GM12878 (cell line): Measurements from ENCODE around the gene MYCBPAP. TPM values are rescaled to one million over a fixed set of nuclear protein-coding genes. Genes with fewer than 3 reads are reported as not detected.
A peak's percentile ranks its signal among the peaks of the same experiment; 100 is the strongest.

Source experiments
- ATAC-seq: fragments of 200-7000 bp; cut with Tn5 transposase; 3 replicates; pipeline ENCODE4 v1.9.1; 2020; ENCODE audit warnings: mild to moderate bottlenecking, moderate library complexity
- BruUV-seq: library from RNA; stranded (reverse); fragments of 400-500 nt; replicated peaks from 2 replicates; lab custom pipeline; 2021; lab: Mats Ljungman, UMichigan
- CTCF ChIA-PET: fragments of 300-600 bp; sonication (Branson Sonifier 250); formaldehyde crosslinking; extraction: SDS; loops from one replicate; lab custom pipeline; 2021; ENCODE audit warnings: inconsistent platforms; lab: Yijun Ruan, JAX
- POLR2A ChIA-PET: fragments of 350-600 bp; formaldehyde crosslinking; extraction: SDS; loops from one replicate; lab custom pipeline; 2021; ENCODE audit warnings: inconsistent platforms; lab: Charles Lee
- RAD21 ChIA-PET: fragments of 300-600 bp; sonication (Branson Sonifier 250); formaldehyde crosslinking; loops from one replicate; lab custom pipeline; 2023; ENCODE audit warnings: antibody characterized with exemption; ENCODE audit not compliant: unreplicated experiment; lab: Charles Lee
- SMC1A ChIA-PET: fragments of 300-600 bp; sonication (Branson Sonifier 250); formaldehyde crosslinking; loops from one replicate; lab custom pipeline; 2023; ENCODE audit not compliant: unreplicated experiment, uncharacterized antibody; lab: Charles Lee
- DNase-seq: peaks from one replicate; pipeline ENCODE4 v3.0.0-alpha.2; 2011; ENCODE audit warnings: low read depth, low spot score
- FAIRE-seq: peaks from 3 replicates; lab custom pipeline; 2011; peaks lifted over from hg19 to GRCh38; lab: Jason Lieb, UNC
- H2AFZ ChIP-seq: 2 replicates; pipeline ENCODE4 v1.6.0; 2011; ENCODE audit warnings: low read depth, low read length, control low read depth; ENCODE audit not compliant: control insufficient read depth
- H3K27ac ChIP-seq: 2 replicates; pipeline ENCODE4 v1.5.1; 2011; ENCODE audit warnings: control low read depth; ENCODE audit not compliant: control insufficient read depth, insufficient read depth
- H3K27me3 ChIP-seq, 2 experiments: replicated peaks in 1 of 2; 2 replicates each; pipeline versions ENCODE4 v1.6.0 to v1.6.1; 2011; ENCODE audit warnings: low read length in 1 of 2; ENCODE audit not compliant: control insufficient read depth in 2 of 2, insufficient read depth in 2 of 2
- H3K36me3 ChIP-seq, 2 experiments: 2 replicates each; pipeline ENCODE4 v1.5.1; 2011; ENCODE audit warnings: low read length in 1 of 2; ENCODE audit not compliant: control insufficient read depth in 2 of 2, insufficient read depth in 2 of 2
- H3K4me1 ChIP-seq: 2 replicates; pipeline ENCODE4 v1.6.1; 2011; ENCODE audit warnings: mild to moderate bottlenecking, low read length, moderate library complexity, mixed read lengths; ENCODE audit not compliant: control insufficient read depth, insufficient read depth
- H3K4me2 ChIP-seq: 2 replicates; pipeline ENCODE4 v1.6.0; 2011; ENCODE audit warnings: control low read depth; ENCODE audit not compliant: control insufficient read depth, insufficient read depth
- H3K4me3 ChIP-seq: fragments of 200-600 bp; sonication (generic); 2 replicates; pipeline ENCODE4 v1.5.1; 2016
- H3K79me2 ChIP-seq: 2 replicates; pipeline ENCODE4 v1.6.0; 2011; ENCODE audit warnings: low read length; ENCODE audit not compliant: control insufficient read depth, insufficient read depth
- H3K9ac ChIP-seq: 2 replicates; pipeline ENCODE4 v1.8.0; 2011; ENCODE audit warnings: low read length, control low read depth, mixed read lengths; ENCODE audit not compliant: control insufficient read depth, insufficient read depth
- H3K9me3 ChIP-seq: replicated peaks from 3 replicates; pipeline ENCODE4 v1.5.1; 2011; ENCODE audit warnings: mild to moderate bottlenecking, low read length; ENCODE audit not compliant: control insufficient read depth, insufficient read depth
- H4K20me1 ChIP-seq: 2 replicates; pipeline ENCODE4 v1.6.0; 2011; ENCODE audit not compliant: control insufficient read depth, insufficient read depth
- CEBPB ChIP-seq, 2 experiments: fragments of 150-350 bp in 1 of 2; IDR thresholded peaks; 2 replicates each; pipeline ENCODE4 v1.6.1; 2012 to 2014; ENCODE audit warnings: low read depth in 2 of 2, low read length in 2 of 2, borderline replicate concordance in 1 of 2, inconsistent platforms in 1 of 2
- MXI1 ChIP-seq: fragments of 150-350 bp; IDR thresholded peaks from 2 replicates; pipeline ENCODE4 v1.6.1; 2011; ENCODE audit warnings: low read depth, mild to moderate bottlenecking, inconsistent platforms, low read length, improper control_type of control experiment
- NFYA ChIP-seq: IDR thresholded peaks from 2 replicates; pipeline ENCODE4 v1.6.1; 2011; ENCODE audit warnings: low read depth, mild to moderate bottlenecking, low read length, improper control_type of control experiment, borderline replicate concordance
- POU2F2 ChIP-seq: IDR thresholded peaks from 3 replicates; pipeline ENCODE4 v1.6.1; 2011; ENCODE audit warnings: low read depth, mild to moderate bottlenecking, low read length, borderline replicate concordance
- RB1 ChIP-seq: fragments of 450-650 bp; formaldehyde crosslinking; IDR thresholded peaks from 2 replicates; pipeline ENCODE4 v1.6.1; 2017; ENCODE audit warnings: mild to moderate bottlenecking, borderline replicate concordance
- SMAD5 ChIP-seq: IDR thresholded peaks from 2 replicates; pipeline ENCODE4 v1.6.1; 2016; ENCODE audit warnings: antibody characterized with exemption, low read depth
- SMC3 ChIP-seq: IDR thresholded peaks from 2 replicates; pipeline ENCODE4 v1.6.1; 2011; ENCODE audit warnings: low read length, improper control_type of control experiment, borderline replicate concordance
- TBL1XR1 ChIP-seq: IDR thresholded peaks from 2 replicates; pipeline ENCODE4 v1.6.1; 2012; ENCODE audit warnings: low read depth, low read length, improper control_type of control experiment
- ZNF274 ChIP-seq: IDR thresholded peaks from one replicate; pipeline ENCODE4 v1.8.0; 2011; ENCODE audit not compliant: insufficient read length, insufficient read depth
- WGBS: methylation state at CpG from one replicate; pipeline ENCODE4 v1.1.6; 2016; ENCODE audit warnings: low lambda C conversion rate; ENCODE audit not compliant: insufficient replicate concordance, insufficient coverage; ENCODE audit errors: missing lambda C conversion rate; 5-methylcytosine and 5-hydroxymethylcytosine counted together
- in situ Hi-C: fragments of 300-500 bp; cut with MboI; formaldehyde crosslinking; loops from 9 replicates; pipeline ENCODE4 v1.14.3; 2018; ENCODE audit warnings: mixed read lengths
- intact Hi-C: fragments of 100-400 bp; cut with micrococcal nuclease; formaldehyde crosslinking; loops from one replicate; pipeline ENCODE4 v1.14.2; 2022; ENCODE audit not compliant: unreplicated experiment
- polyA plus RNA-seq, 11 experiments: library from polyadenylated mRNA; depleted of rRNA in 4 of 11; unstranded in 6 of 11; stranded (reverse) in 5 of 11; fragments of >200 nt; fragmentation: Nextera tagmentation in 4 of 11; fragmentation: Illumina TruSeq in 1 of 11; extraction: Ambion mirVana in 4 of 11; extraction: Trizol in 1 of 11; gene quantifications; 1 replicate in 1 of 11; 2 replicates in 10 of 11; pipeline versions ENCODE4 v1.2.1 to v1.2.3, GENCODE V29; 2011 to 2016; ENCODE audit warnings: inconsistent platforms in 2 of 11, missing spikeins in 2 of 11, low read depth in 1 of 11
- total RNA-seq, 4 experiments: library from RNA; depleted of rRNA in 3 of 4; stranded (reverse); fragments of >200 nt in 3 of 4; fragmentation: Illumina TruSeq in 1 of 4; extraction: Trizol in 1 of 4; gene quantifications; 2 replicates each; pipeline versions ENCODE4 v1.2.1 to v1.2.3, GENCODE V29; 2013 to 2021
- TF ChIP-seq, protein P1 (sequence below): fragments of 450-650 bp; IDR thresholded peaks from 2 replicates; pipeline ENCODE4 v1.6.1; 2017; ENCODE audit warnings: low read depth, mild to moderate bottlenecking, moderate library complexity
- TF ChIP-seq, protein P2 (sequence below): fragments of 450-650 bp; formaldehyde crosslinking; IDR thresholded peaks from 2 replicates; pipeline ENCODE4 v1.4.0; 2022; ENCODE audit warnings: mild to moderate bottlenecking, moderate library complexity
- TF ChIP-seq, protein P3 (sequence below): fragments of 450-650 bp; IDR thresholded peaks from 2 replicates; pipeline ENCODE4 v1.6.1; 2014; ENCODE audit warnings: mild to moderate bottlenecking
- TF ChIP-seq, protein P4 (sequence below): fragments of 450-650 bp; conservative IDR thresholded peaks from 2 replicates; pipeline ENCODE4 v1.6.1; 2017; ENCODE audit warnings: mild to moderate bottlenecking, moderate library complexity

Gene MYCBPAP
- total and polyA plus RNA-seq, 10 of the 15 experiments (the other 5 are each of a cell fraction or from before 2014, with no cell fraction given), result 0.23 to 2.7 (median 1.5) TPM

DNA sequence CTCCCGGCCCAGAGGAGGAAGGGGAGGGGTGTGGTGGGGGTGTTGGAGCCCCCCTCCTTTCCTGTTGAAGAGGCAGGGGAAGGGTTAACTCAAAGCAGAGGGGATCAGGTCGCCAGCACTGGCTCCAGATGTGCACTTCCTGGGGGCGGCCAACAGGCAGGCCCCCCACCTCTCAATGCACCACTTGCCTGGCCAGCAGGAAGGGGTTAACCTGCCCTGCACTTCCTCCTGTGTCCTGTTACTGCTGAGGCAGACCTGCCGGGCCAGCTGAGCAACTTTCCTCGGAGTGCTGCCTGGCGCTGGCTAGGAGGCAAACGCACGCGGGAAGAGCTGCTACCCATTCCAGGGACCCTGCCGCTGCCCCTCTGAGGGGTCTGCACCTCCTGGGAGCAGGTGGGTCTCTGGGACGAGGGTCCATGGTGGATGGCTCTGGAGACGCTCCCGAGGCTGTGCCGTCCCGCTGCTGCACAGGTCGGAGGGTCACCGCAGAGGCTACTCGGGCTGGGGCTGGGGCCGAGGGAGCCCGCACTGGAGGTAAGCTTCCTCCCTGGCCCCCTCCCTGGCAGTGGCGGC is 24.3 kb downstream of the MYCBPAP start, which contains the start of gene EPN3:
Gene EPN3, plus strand, starts transcription at position 284 of the 573 bp plus-strand sequence. CDS start 3,822 bp downstream, outside the sequence.
- ATAC-seq (peak; percentile 44; the same call in 2 of the 3 replicates), DNase-seq (no peak), FAIRE-seq (no peak)
- H3K79me2 ChIP-seq, result no peaks in the 10 kb centered on the region
- ChIA-PET SMC1A (interaction anchor here (1.6 kb wide), 1 partner anchor 48 kb away, joined by 6 read pairs; no protein-coding TSS in a partner anchor), CTCF (no interaction called here), POLR2A (no interaction called here), RAD21 (no interaction called here)
- no peak within 1 kb of the TSS for H2AFZ ChIP-seq
- WGBS, result 4% methylated on average over 21 of the region's 21 CpGs
- no peaks in the 10 kb centered on the region for H3K9me3 ChIP-seq
- peaks cover 16 to 19% of the 10 kb centered on the region in 2 experiments for H3K27me3 ChIP-seq
- no TSS peak for BruUV-seq
- intact Hi-C loops, result no loop called here
- no peaks in the 10 kb centered on the region for H3K36me3 ChIP-seq
- no peaks in the 10 kb centered on the region for H3K4me1 ChIP-seq
- in situ Hi-C loops, result no loop called here
- H3K27ac ChIP-seq, result no peak within 1 kb of the TSS
- no peak within 1 kb of the TSS for H3K9ac ChIP-seq
- H3K4me3 ChIP-seq, result no peak within 1 kb of the TSS
- H4K20me1 ChIP-seq, result no peaks in the 10 kb centered on the region
- H3K4me2 ChIP-seq, result no peak within 1 kb of the TSS
- no peak for TF ChIP-seq ZNF274
- no peak for TF ChIP-seq SMC3
- no peak for TF ChIP-seq MXI1
- TF ChIP-seq NFYA, result no peak
- TF ChIP-seq, protein P1, sequence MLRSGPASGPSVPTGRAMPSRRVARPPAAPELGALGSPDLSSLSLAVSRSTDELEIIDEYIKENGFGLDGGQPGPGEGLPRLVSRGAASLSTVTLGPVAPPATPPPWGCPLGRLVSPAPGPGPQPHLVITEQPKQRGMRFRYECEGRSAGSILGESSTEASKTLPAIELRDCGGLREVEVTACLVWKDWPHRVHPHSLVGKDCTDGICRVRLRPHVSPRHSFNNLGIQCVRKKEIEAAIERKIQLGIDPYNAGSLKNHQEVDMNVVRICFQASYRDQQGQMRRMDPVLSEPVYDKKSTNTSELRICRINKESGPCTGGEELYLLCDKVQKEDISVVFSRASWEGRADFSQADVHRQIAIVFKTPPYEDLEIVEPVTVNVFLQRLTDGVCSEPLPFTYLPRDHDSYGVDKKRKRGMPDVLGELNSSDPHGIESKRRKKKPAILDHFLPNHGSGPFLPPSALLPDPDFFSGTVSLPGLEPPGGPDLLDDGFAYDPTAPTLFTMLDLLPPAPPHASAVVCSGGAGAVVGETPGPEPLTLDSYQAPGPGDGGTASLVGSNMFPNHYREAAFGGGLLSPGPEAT, result no peak
- TF ChIP-seq POU2F2, result no peak
- no peak for TF ChIP-seq CEBPB (IDR thresholded peaks at IDR 0.05; ENCODE audit: borderline replicate concordance in 1 of 2, low read depth in 2 of 2, low read length in 2 of 2)
- TF ChIP-seq RB1, result no peak
- no peak for TF ChIP-seq SMAD5
- TF ChIP-seq, protein P2, sequence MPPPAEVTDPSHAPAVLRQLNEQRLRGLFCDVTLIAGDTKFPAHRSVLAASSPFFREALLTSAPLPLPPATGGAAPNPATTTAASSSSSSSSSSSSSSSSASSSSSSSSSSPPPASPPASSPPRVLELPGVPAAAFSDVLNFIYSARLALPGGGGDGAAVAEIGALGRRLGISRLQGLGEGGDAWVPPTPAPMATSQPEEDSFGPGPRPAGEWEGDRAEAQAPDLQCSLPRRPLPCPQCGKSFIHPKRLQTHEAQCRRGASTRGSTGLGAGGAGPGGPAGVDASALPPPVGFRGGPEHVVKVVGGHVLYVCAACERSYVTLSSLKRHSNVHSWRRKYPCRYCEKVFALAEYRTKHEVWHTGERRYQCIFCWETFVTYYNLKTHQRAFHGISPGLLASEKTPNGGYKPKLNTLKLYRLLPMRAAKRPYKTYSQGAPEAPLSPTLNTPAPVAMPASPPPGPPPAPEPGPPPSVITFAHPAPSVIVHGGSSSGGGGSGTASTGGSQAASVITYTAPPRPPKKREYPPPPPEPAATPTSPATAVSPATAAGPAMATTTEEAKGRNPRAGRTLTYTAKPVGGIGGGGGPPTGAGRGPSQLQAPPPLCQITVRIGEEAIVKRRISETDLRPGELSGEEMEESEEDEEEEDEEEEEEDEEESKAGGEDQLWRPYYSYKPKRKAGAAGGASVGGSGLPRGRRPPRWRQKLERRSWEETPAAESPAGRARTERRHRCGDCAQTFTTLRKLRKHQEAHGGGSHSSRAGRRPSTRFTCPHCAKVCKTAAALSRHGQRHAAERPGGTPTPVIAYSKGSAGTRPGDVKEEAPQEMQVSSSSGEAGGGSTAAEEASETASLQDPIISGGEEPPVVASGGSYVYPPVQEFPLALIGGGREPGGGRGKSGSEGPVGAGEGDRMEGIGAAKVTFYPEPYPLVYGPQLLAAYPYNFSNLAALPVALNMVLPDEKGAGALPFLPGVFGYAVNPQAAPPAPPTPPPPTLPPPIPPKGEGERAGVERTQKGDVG, result no peak
- no peak for TF ChIP-seq TBL1XR1
- TF ChIP-seq, protein P3, sequence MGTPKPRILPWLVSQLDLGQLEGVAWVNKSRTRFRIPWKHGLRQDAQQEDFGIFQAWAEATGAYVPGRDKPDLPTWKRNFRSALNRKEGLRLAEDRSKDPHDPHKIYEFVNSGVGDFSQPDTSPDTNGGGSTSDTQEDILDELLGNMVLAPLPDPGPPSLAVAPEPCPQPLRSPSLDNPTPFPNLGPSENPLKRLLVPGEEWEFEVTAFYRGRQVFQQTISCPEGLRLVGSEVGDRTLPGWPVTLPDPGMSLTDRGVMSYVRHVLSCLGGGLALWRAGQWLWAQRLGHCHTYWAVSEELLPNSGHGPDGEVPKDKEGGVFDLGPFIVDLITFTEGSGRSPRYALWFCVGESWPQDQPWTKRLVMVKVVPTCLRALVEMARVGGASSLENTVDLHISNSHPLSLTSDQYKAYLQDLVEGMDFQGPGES, result no peak
- TF ChIP-seq, protein P4, sequence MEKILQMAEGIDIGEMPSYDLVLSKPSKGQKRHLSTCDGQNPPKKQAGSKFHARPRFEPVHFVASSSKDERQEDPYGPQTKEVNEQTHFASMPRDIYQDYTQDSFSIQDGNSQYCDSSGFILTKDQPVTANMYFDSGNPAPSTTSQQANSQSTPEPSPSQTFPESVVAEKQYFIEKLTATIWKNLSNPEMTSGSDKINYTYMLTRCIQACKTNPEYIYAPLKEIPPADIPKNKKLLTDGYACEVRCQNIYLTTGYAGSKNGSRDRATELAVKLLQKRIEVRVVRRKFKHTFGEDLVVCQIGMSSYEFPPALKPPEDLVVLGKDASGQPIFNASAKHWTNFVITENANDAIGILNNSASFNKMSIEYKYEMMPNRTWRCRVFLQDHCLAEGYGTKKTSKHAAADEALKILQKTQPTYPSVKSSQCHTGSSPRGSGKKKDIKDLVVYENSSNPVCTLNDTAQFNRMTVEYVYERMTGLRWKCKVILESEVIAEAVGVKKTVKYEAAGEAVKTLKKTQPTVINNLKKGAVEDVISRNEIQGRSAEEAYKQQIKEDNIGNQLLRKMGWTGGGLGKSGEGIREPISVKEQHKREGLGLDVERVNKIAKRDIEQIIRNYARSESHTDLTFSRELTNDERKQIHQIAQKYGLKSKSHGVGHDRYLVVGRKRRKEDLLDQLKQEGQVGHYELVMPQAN, result no peak
